ENCODE measurements around the gene GPR152. TPM values are rescaled to one million over a fixed set of nuclear protein-coding genes. Genes with fewer than 3 reads are reported as not detected.

The GPR152 gene
- total RNA-seq, 1 donor: not detected

GRCh38 chr11:67406969-67407687 lies 45.4 kb downstream of the GPR152 start:
- H3K4me2 ChIP-seq (ENCODE audit: insufficient read depth, low read length): no peak overlapping the region
- H3K36me3 ChIP-seq (ENCODE audit: insufficient read depth, low read length): no peaks in the 10 kb centered on the region
- peaks cover 45% of the 10 kb centered on the region for H3K27me3 ChIP-seq (ENCODE audit: insufficient read depth, low read length)
- DNase-seq (ENCODE audit: insufficient read length, low spot score, missing footprints): peak; percentile 96
- no peak for TF ChIP-seq CTCF (IDR thresholded peaks at IDR 0.05; ENCODE audit: extremely low read depth, low read depth, low read length)
- H3K27ac ChIP-seq (ENCODE audit: low read depth, low read length): no peak overlapping the region
- no peak overlapping the region for H2AFZ ChIP-seq (ENCODE audit: low read length)
- no peaks in the 10 kb centered on the region for H3K9me3 ChIP-seq (ENCODE audit: low read depth, low read length)
- no peaks in the 10 kb centered on the region for H3K79me2 ChIP-seq (ENCODE audit: insufficient read depth, low read length)
- peaks cover 5% of the 10 kb centered on the region for H3K4me1 ChIP-seq (ENCODE audit: insufficient read depth, low read length)
- H4K20me1 ChIP-seq (ENCODE audit: insufficient read depth, low read length): no peaks in the 10 kb centered on the region
- H3K4me3 ChIP-seq (ENCODE audit: insufficient read depth, low read length): no peak overlapping the region

- DNase-seq (ENCODE audit: insufficient read length, low spot score, missing footprints): peak; percentile 84
- Histone ChIP-seq H3K4me1 (ENCODE audit: insufficient read depth, low read length) (peaks cover 7% of the 10 kb centered on the region), H3K27ac (ENCODE audit: low read depth, low read length) (no peak overlapping the region), H3K36me3 (ENCODE audit: insufficient read depth, low read length) (no peaks in the 10 kb centered on the region), H2AFZ (ENCODE audit: low read length) (no peak overlapping the region), H3K4me3 (ENCODE audit: insufficient read depth, low read length) (no peak overlapping the region), H3K4me2 (ENCODE audit: insufficient read depth, low read length) (no peak overlapping the region), H3K9me3 (ENCODE audit: low read depth, low read length) (no peaks in the 10 kb centered on the region), H4K20me1 (ENCODE audit: insufficient read depth, low read length) (no peaks in the 10 kb centered on the region), H3K27me3 (ENCODE audit: insufficient read depth, low read length) (peaks cover 38% of the 10 kb centered on the region), H3K79me2 (ENCODE audit: insufficient read depth, low read length) (no peaks in the 10 kb centered on the region)
- no peak for TF ChIP-seq CTCF (IDR thresholded peaks at IDR 0.05; ENCODE audit: extremely low read depth, low read depth, low read length)
These were observed 46.0 kb downstream of the GPR152 start for GRCh38 chr11:67406420-67406968.

GRCh38 chr11:67405688-67406339 lies 46.7 kb downstream of the GPR152 start:
- DNase-seq (ENCODE audit: insufficient read length, low spot score, missing footprints): peak; percentile 91
- Histone ChIP-seq H3K4me3 (ENCODE audit: insufficient read depth, low read length) (no peak overlapping the region), H3K27me3 (ENCODE audit: insufficient read depth, low read length) (peaks cover 32% of the 10 kb centered on the region), H3K36me3 (ENCODE audit: insufficient read depth, low read length) (no peaks in the 10 kb centered on the region), H3K27ac (ENCODE audit: low read depth, low read length) (no peak overlapping the region), H3K4me1 (ENCODE audit: insufficient read depth, low read length) (peaks cover 9% of the 10 kb centered on the region), H3K79me2 (ENCODE audit: insufficient read depth, low read length) (peaks cover 6% of the 10 kb centered on the region), H4K20me1 (ENCODE audit: insufficient read depth, low read length) (peaks cover 4% of the 10 kb centered on the region), H3K4me2 (ENCODE audit: insufficient read depth, low read length) (no peak overlapping the region), H2AFZ (ENCODE audit: low read length) (no peak overlapping the region), H3K9me3 (ENCODE audit: low read depth, low read length) (no peaks in the 10 kb centered on the region)
- TF ChIP-seq CTCF (IDR thresholded peaks at IDR 0.05; ENCODE audit: extremely low read depth, low read depth, low read length): no peak

GRCh38 chr11:67405196-67405567 lies 47.3 kb downstream of the GPR152 start:
- TF ChIP-seq CTCF (IDR thresholded peaks at IDR 0.05; ENCODE audit: extremely low read depth, low read depth, low read length): no peak
- Histone ChIP-seq H3K79me2 (ENCODE audit: insufficient read depth, low read length) (peaks cover 13% of the 10 kb centered on the region), H4K20me1 (ENCODE audit: insufficient read depth, low read length) (peaks cover 11% of the 10 kb centered on the region), H3K4me3 (ENCODE audit: insufficient read depth, low read length) (no peak overlapping the region), H3K27ac (ENCODE audit: low read depth, low read length) (no peak overlapping the region), H3K36me3 (ENCODE audit: insufficient read depth, low read length) (peaks cover 3% of the 10 kb centered on the region), H3K4me2 (ENCODE audit: insufficient read depth, low read length) (no peak overlapping the region), H3K9me3 (ENCODE audit: low read depth, low read length) (no peaks in the 10 kb centered on the region), H3K4me1 (ENCODE audit: insufficient read depth, low read length) (peaks cover 15% of the 10 kb centered on the region), H3K27me3 (ENCODE audit: insufficient read depth, low read length) (peaks cover 25% of the 10 kb centered on the region), H2AFZ (ENCODE audit: low read length) (no peak overlapping the region)
- peak; percentile 75 for DNase-seq (ENCODE audit: insufficient read length, low spot score, missing footprints)
